HCT116 (cell line): ENCODE results near the gene ERC1. TPM values are rescaled to one million over a fixed set of nuclear protein-coding genes. Genes with fewer than 3 reads are reported as not detected.
A peak's percentile ranks its signal among the peaks of the same experiment; 100 is the strongest.

ENCODE experiments used
- ATAC-seq: fragments of 200-7000 bp; cut with Tn5 transposase; 2 replicates; pipeline ENCODE4 v1.9.1; 2020; ENCODE audit warnings: mild to moderate bottlenecking, moderate library complexity
- BruUV-seq: library from RNA; stranded (reverse); fragments of 400-500 nt; replicated peaks from 2 replicates; lab custom pipeline; 2021; lab: Mats Ljungman, UMichigan
- CTCF ChIA-PET: fragments of 300-600 bp; sonication (Branson Sonifier 250); formaldehyde crosslinking; loops from one replicate; lab custom pipeline; 2021; ENCODE audit warnings: antibody characterized with exemption; lab: Charles Lee
- POLR2A ChIA-PET: fragments of 300-600, 350-600 bp; sonication (Branson Sonifier 250); formaldehyde crosslinking; loops from one replicate; lab custom pipeline; 2021; ENCODE audit warnings: antibody characterized with exemption; lab: Charles Lee
- RAD21 ChIA-PET, 2 experiments: fragments of 300-600 bp; sonication (Branson Sonifier 250); formaldehyde crosslinking; loops; one replicate each; lab custom pipeline; 2023; ENCODE audit warnings: low total read pairs in 2 of 2; ENCODE audit not compliant: uncharacterized antibody in 2 of 2, unreplicated experiment in 2 of 2, low non-redundant PET in 1 of 2; lab: Charles Lee
- DNase-seq: peaks from one replicate; pipeline ENCODE4 v3.0.0-alpha.2; 2010; ENCODE audit warnings: low read depth, low spot score
- H2AFZ ChIP-seq: fragments of 200-600 bp; shearing (Covaris generic), sonication (generic); 2 replicates; pipeline ENCODE4 v1.6.1; 2017; ENCODE audit warnings: low read depth, mixed run types, mixed read lengths, antibody characterized with exemption, low read length; ENCODE audit not compliant: poor library complexity, severe bottlenecking
- H3K27ac ChIP-seq: 2 replicates; pipeline ENCODE4 v1.5.1; 2012; ENCODE audit warnings: low read depth, low read length
- H3K27me3 ChIP-seq: fragments of 200-600 bp; sonication (generic); 2 replicates; pipeline ENCODE4 v1.6.1; 2016; ENCODE audit warnings: mixed run types, low read length, mixed read lengths; ENCODE audit not compliant: insufficient read depth
- H3K36me3 ChIP-seq, 2 experiments: fragments of 200-500 bp in 1 of 2; fragments of 200-600 bp in 1 of 2; sonication (Bioruptor generic) in 1 of 2; sonication (generic) in 1 of 2; 2 replicates each; pipeline versions ENCODE4 v1.5.1 to v1.6.1; 2014 to 2016; ENCODE audit warnings: low read length in 2 of 2, inconsistent platforms in 1 of 2, mixed read lengths in 1 of 2, mixed run types in 1 of 2; ENCODE audit not compliant: insufficient read depth in 2 of 2, control insufficient read depth in 1 of 2
- H3K4me1 ChIP-seq, 2 experiments: fragments of 200-600 bp in 1 of 2; sonication (generic) in 1 of 2; 2 replicates each; pipeline versions ENCODE4 v1.5.1 to v1.6.1; 2012 to 2017; ENCODE audit warnings: low read length in 2 of 2, inconsistent platforms in 1 of 2, mild to moderate bottlenecking in 1 of 2, mixed read lengths in 1 of 2, mixed run types in 1 of 2, moderate library complexity in 1 of 2; ENCODE audit not compliant: insufficient read depth in 2 of 2, control insufficient read depth in 1 of 2
- H3K4me2 ChIP-seq: fragments of 200-600 bp; sonication (generic); 2 replicates; pipeline ENCODE4 v1.6.1; 2017; ENCODE audit warnings: mixed run types, low read length, mixed read lengths
- H3K4me3 ChIP-seq, 2 experiments: fragments of 200-600 bp in 1 of 2; sonication (generic) in 1 of 2; replicated peaks in 1 of 2; 2 replicates each; pipeline ENCODE4 v1.5.1; 2011 to 2016; ENCODE audit warnings: low read length in 2 of 2, control low read depth in 1 of 2, low read depth in 1 of 2, mild to moderate bottlenecking in 1 of 2, mixed read lengths in 1 of 2, mixed run types in 1 of 2
- H3K79me2 ChIP-seq: fragments of 200-600 bp; sonication (generic); 2 replicates; pipeline ENCODE4 v1.6.1; 2017; ENCODE audit warnings: mild to moderate bottlenecking, mixed run types, low read length, moderate library complexity, mixed read lengths; ENCODE audit not compliant: insufficient read depth
- H3K9ac ChIP-seq: fragments of 200-600 bp; sonication (generic); 2 replicates; pipeline ENCODE4 v1.6.1; 2016; ENCODE audit warnings: low read length, mixed read lengths
- H3K9me2 ChIP-seq: fragments of 200-600 bp; sonication (generic), shearing (Covaris generic); 2 replicates; pipeline ENCODE4 v1.6.1; 2017; ENCODE audit warnings: mixed run types, mild to moderate bottlenecking, moderate library complexity; ENCODE audit not compliant: insufficient read depth
- H3K9me3 ChIP-seq, 2 experiments: fragments of 200-500 bp in 1 of 2; fragments of 200-600 bp in 1 of 2; sonication (Bioruptor generic) in 1 of 2; sonication (generic) in 1 of 2; 2 replicates each; pipeline ENCODE4 v1.6.1; 2014 to 2017; ENCODE audit warnings: low read length in 2 of 2, mixed read lengths in 2 of 2, inconsistent platforms in 1 of 2, low read depth in 1 of 2, mild to moderate bottlenecking in 1 of 2, mixed run types in 1 of 2, moderate library complexity in 1 of 2; ENCODE audit not compliant: control insufficient read depth in 1 of 2, insufficient read depth in 1 of 2
- H4K20me1 ChIP-seq: fragments of 200-600 bp; sonication (generic), shearing (Covaris generic); 2 replicates; pipeline ENCODE4 v1.6.1; 2017; ENCODE audit warnings: mixed run types, mild to moderate bottlenecking, moderate library complexity; ENCODE audit not compliant: insufficient read depth
- CBX3 ChIP-seq: IDR thresholded peaks from 2 replicates; pipeline ENCODE4 v1.6.1; 2012; ENCODE audit warnings: low read depth
- MAX ChIP-seq: IDR thresholded peaks from 2 replicates; pipeline ENCODE4 v1.6.1; 2012
- RAD21 ChIP-seq: IDR thresholded peaks from 2 replicates; pipeline ENCODE4 v1.6.1; 2012; ENCODE audit warnings: low read depth, mild to moderate bottlenecking
- intact Hi-C: fragments of 100-400 bp; cut with micrococcal nuclease; formaldehyde crosslinking; loops from 2 replicates; pipeline ENCODE4 v1.10.0; 2022
- total RNA-seq: library from RNA; stranded (reverse); gene quantifications from one replicate; pipeline ENCODE4 v1.2.1, GENCODE V29; 2021; ENCODE audit not compliant: unreplicated experiment

Gene ERC1
- total RNA-seq, 1 experiment from 2014 or later = 41.9 TPM

DNA sequence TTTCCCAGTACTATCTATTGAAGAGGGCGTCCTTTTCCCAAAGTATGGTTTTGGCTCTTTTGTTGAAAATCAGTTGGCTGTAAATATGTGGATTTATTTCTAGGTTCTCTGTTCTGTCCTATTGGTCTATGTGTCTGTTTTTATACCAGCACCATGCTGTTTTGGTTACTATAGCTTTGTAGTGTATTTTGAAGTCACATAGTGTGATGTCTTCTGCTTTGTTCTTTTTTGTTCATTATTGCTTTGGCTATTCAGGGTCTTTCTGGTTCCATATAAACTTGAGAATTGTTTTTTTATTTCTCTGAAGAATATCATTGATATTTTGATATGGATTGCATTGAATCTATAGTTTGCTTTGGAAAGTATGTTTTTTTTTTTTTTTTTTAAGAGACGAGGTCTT lies 67.4 kb downstream of the ERC1 start:
- Histone ChIP-seq H2AFZ (no peak overlapping the region), H3K4me2 (no peak overlapping the region), H3K9me2 (no peaks in the 10 kb centered on the region), H3K4me3 (no peak overlapping the region), H4K20me1 (no peaks in the 10 kb centered on the region), H3K79me2 (peaks cover 46% of the 10 kb centered on the region), H3K27me3 (no peaks in the 10 kb centered on the region), H3K9me3 (peaks cover 0 to 23% of the 10 kb centered on the region in 2 experiments; a peak in 3 of 4 replicates), H3K36me3 (no peaks in the 10 kb centered on the region), H3K27ac (no peak overlapping the region), H3K9ac (no peak overlapping the region), H3K4me1 (no peaks in the 10 kb centered on the region)
- CTCF ChIA-PET = no interaction called here
- DNase-seq = no peak
- POLR2A ChIA-PET = no interaction called here
- RAD21 ChIA-PET = no interaction called here
- no TSS peak for BruUV-seq
- intact Hi-C loops = no loop called here
- no peak for ATAC-seq
- TF ChIP-seq RAD21 (no peak), CBX3 (peak; percentile 35; the same call in 1 of the 2 replicates)

DNA sequence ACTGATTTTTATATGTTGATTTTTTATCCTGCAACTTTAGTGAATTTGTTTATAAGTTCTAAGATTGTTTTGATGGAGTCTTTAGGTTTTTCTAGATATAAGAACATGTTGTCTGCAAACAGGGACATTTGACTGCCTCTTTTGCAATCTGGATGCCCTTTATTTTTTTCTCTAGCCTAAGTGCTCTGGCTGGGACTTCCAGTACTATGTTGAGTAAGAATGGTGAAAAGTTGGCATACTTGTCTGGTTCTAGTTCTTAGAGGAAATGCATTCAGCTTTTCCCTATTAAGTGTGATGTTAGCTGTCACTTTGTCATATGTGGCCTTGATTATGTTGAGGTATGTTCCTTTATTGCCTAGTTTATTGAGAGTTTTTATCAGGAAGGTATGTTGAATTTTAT lies 68.1 kb downstream of the ERC1 start:
- H4K20me1 ChIP-seq = no peaks in the 10 kb centered on the region
- no peaks in the 10 kb centered on the region for H3K36me3 ChIP-seq
- RAD21 ChIA-PET = no interaction called here
- H3K9ac ChIP-seq = no peak overlapping the region
- intact Hi-C loops = no loop called here
- CTCF ChIA-PET = no interaction called here
- H3K4me3 ChIP-seq = no peak overlapping the region
- H3K4me2 ChIP-seq = no peak overlapping the region
- no peaks in the 10 kb centered on the region for H3K9me2 ChIP-seq
- BruUV-seq = no TSS peak
- peaks cover 54% of the 10 kb centered on the region for H3K79me2 ChIP-seq
- no peak for ATAC-seq
- POLR2A ChIA-PET = no interaction called here
- H2AFZ ChIP-seq = no peak overlapping the region
- H3K9me3 ChIP-seq = peaks cover 3 to 23% of the 10 kb centered on the region in 2 experiments; a peak in 3 of 4 replicates
- no peaks in the 10 kb centered on the region for H3K27me3 ChIP-seq
- DNase-seq = no peak
- no peak overlapping the region for H3K27ac ChIP-seq
- TF ChIP-seq MAX = no peak
- TF ChIP-seq CBX3 = no peak
- H3K4me1 ChIP-seq = no peaks in the 10 kb centered on the region
